ENCODE measurements around the gene ZFP42. TPM values are rescaled to one million over a fixed set of nuclear protein-coding genes. Genes with fewer than 3 reads are reported as not detected.

Gene ZFP42
- not detected in 2 replicates for total RNA-seq

DNA sequence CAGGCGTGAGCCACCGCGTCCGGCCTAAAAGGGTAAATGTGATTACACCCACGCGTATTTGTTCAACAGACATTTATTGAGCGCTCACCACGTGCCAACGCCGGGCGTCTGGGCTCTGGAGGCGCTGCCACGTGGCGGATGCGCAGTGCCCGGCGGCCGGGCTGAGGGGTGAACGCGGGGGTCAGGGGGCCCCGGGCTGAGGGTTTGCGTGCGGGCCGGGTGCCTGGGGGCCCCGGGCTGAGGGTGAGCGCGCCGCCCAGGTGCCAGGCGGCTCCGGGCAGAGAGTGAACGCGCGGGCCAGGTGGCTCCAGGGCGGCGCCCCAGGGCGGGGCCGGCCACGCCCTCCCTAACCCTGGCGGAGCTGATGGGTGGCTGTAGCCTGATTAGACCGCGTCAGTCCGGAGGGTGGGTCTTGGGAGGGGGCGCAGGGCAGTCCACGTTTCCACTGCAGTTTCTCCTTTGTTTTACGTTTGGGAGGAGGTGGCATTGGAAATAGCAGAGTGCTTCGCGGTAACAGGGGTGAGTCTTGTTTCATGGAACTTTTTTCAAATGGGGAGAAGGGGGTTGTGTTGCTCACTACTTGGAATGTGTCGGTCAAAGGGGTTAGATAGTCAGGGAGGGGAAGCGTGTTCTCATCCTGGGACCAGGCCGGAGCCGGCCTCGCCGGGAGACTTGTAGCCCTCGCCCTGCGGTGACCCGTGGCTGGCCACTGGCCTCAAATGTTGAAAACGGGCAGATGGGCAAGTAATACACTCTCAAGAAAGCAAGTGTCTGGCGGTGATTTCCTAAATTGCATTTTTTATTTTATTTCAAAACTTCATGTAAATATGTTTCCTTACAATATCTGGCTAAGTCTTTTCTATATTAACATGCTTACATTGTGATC is at the start of gene ZFP42:
Gene ZFP42, plus strand, starts transcription at position 450 of the 886 bp plus-strand sequence. CDS start 7,037 bp downstream, outside the sequence.

Other genes with a start within 250 kb of the ZFP42 start
- gene TRIML2, start 113.8 kb downstream of the ZFP42 start, total RNA-seq: 0.13 TPM in 1 of 2 replicates, not detected in the other
- not detected in 2 replicates for gene TRIML1, start 143.7 kb downstream of the ZFP42 start, total RNA-seq